Measurements from ENCODE around the gene SLN.
"Not testable (repeated sequence)": the region's sequence is repeated elsewhere in the genome, so short reads cannot be mapped to it uniquely, and the experiment has no call there.

SLN gene

GRCh38 chr11:107711861-107712755 is at the start of gene SLN:
Gene SLN, minus strand, starts transcription at chr11:107712056.
- no peak for DNase-seq (ENCODE audit: low read depth)

DNA sequence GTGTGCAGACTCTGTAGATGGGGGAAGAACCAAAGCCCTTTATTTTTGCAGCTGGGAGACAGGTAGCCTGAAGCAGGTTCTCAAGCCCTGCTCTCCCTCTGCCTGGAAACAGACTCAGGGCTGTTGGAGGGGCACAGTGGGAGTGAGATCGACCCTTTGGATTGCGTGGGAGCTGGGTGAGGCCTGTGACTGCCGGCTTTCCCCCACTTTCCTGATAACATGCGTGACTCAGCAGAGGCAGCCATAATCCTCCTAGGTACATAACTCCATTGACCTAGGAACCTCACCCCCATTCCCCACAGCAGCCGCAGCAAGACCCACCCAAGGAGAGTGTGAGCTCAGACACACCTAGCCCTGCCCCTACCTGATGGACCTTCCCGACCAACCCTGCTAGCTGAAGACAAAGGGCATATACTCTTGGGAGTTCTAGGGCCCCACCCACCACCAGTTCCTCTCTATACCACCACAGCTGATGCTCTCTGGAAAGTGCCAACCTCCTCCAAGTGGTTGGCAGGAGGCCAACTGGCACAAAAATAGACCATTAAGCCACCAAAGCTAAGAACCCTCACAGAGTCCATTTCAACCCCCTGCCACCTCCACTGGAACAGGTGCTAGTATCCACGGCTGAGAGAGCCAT is 47.0 kb upstream of the SLN start:
- not testable (repeated sequence) for DNase-seq (ENCODE audit: low read depth)

- DNase-seq (ENCODE audit: low read depth): no peak
Measured at GRCh38 chr11:107757661-107758060, 45.8 kb upstream of the SLN start.

DNA sequence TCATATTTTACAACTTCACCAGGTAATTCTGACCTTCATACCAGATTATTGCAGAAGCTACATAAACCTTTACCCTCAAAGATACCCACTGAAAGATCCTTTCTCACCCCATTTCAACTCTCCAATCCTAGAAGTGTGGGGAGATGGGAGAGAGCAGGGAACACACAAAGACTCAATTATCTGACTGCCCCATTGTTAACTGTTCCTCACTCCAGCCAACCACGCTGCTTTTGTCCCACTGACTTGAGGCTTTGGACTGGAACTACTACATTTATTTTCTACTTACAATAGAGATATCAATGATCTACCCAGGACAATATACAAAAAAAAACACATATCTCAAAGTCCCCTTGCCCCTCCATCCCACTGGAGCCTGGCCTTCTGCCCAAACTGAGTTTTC is 44.7 kb upstream of the SLN start:
- DNase-seq (ENCODE audit: low read depth): no peak

DNA sequence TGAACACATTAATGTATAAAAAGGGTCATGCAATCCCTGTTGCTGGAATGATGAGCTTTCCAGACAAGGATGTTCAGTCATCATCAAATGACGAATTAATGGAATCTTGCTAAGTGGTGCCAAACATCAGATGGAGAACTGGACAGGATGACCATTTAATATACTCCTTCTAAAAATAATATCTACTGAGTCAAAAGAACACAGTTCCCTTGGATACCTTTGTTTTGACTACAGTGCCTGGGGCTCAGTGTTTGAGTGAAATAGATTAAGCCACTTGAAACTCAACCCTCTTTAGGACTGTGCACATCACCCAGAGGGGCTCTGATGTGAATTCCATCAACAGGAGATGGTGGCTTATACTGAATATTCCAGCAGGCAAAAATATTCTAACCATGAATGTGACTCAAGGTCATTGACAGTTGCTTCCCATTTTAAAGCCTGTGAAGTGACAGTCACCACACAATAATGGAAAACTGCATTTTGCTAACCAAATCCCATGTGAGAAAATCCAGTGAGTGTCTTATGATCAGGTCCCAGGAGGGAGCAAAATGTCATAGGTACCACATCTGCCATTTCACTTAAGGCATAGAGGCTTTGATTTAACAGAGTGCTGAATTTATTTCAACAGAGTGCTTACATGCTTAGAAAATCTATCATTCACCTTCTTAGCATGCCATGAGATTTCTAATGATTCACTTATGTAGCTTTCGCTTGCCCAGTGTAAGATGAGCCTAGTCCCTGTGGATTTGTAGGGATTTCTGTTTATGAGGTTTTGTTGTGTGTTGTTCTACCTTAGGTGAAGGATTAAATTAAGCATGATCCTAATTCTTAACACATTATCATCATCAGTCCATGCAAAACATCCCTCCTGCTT is 41.3 kb upstream of the SLN start:
- DNase-seq (ENCODE audit: low read depth): no peak

- DNase-seq (ENCODE audit: low read depth): no peak
Measured at GRCh38 chr11:107752508-107752907, 40.7 kb upstream of the SLN start.

DNA sequence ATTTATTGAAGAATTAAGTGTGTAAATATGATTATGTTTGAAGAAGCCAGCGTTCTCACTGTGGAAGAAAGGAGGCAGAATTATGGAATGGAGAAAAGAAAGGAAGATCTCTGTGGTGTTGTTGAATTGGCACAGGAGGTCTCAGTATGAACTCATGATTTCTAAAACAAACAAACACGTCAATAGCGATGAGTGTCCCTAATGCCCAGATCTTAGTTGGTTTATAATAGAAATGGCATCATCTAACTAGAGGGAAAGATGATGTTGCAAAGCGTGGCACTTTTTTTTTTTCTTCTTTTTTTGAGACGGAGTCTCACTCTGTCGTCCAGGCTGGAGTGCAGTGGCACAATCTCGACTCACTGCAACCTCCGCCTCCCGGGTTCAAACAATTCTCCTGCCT is 39.2 kb upstream of the SLN start:
- no peak for DNase-seq (ENCODE audit: low read depth)

DNA sequence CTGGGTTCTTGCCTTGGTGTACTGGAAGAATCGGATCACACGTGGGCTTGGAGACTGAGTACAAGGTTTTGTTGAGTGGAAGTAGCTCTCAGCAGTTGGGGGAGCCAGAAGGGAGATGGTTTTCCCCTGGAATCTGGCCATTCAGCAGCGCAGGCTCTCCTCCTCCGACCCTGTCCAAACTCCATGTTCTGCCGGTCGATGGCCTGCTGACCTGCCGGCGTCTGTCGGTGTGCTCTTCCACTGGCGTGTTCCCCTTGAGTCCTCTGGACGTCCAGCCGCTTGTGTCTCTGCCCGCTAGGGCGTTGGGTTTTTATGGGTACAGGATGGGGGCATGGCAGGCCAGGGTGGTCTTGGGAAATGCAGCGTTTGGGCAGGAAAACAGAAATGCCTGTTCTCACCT is 38.5 kb upstream of the SLN start:
- DNase-seq (ENCODE audit: low read depth): no peak

DNA sequence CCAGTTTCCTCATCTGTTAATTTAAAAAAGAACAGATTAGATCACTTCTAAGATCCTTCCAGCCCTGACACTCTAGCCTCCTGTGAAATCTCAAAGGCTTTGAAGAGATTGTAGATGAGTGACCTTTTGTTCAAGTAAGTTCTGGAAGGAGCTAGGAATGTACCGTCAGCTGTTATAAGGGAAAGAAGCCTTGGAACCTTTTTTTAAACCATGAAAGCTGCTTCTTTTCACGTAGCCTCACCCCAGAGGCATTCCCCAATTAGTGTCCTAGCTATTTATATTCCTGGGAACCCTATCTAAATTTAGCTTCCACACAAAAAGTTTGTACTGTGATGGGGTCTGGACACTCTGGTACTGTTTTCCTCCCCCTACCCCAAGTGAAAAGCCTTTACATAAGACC is 35.8 kb upstream of the SLN start:
- no peak for DNase-seq (ENCODE audit: low read depth)

- DNase-seq (ENCODE audit: low read depth): no peak
Measured at GRCh38 chr11:107744736-107745135, 32.9 kb upstream of the SLN start.

DNA sequence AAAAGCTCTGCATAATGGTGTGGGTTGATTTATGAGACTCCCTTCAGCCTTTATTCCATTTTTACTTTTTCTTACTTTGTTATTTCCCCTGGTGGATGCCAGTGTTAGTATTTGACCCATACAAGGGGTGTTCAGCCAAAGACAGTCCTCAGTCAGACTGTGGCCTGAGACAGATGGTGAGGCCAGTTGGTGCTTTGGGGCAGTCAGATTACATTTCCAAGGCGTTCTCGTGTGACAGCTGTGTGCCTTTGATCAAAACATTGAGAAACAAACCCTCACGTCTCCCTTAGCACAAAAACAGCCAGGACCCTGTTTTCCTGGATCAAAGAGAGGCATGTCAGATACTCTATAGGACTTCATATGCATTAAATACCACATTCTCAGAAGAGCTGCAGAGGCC is 31.3 kb upstream of the SLN start:
- DNase-seq (ENCODE audit: low read depth): no peak

DNA sequence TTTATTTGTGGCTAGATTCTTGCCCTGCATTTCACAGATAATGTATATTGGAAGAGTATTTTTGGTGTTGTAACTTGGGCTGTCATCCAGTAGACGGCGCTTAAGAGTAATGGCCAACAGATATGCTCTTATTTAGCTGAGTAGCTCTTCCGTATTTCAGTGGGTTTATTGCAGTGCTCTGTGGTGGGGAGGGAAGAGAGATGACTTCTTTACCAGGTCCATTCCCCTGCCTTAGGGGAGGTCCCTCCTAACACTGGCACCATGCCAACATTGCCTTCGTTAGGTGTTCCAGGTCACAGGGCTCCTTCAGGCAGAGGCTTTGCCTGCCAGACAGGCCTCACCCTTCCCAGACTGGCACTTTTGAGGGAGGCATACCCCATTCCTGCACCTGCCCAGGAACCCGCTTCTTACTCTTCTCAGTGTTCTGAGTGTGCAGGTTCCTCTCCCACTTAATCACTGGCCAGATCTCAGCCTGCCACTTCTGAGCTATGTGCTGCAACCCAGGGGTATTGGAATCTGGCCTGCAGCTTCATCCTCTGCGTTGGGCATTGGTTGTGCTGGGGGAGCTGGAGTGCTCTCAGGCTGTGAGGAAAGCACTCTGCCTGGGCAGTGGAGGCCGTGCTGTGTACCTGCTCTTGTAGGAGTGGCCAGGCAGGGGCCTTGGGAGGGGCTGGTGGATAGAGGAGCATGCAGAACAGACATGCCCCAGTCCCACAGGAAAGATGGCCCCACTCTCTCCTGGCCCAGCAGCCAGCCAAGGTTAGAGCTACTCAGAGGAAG is 29.4 kb upstream of the SLN start:
- DNase-seq (ENCODE audit: low read depth): no peak

GRCh38 chr11:107740271-107740670 is 28.4 kb upstream of the SLN start:
- no peak for DNase-seq (ENCODE audit: low read depth)

DNA sequence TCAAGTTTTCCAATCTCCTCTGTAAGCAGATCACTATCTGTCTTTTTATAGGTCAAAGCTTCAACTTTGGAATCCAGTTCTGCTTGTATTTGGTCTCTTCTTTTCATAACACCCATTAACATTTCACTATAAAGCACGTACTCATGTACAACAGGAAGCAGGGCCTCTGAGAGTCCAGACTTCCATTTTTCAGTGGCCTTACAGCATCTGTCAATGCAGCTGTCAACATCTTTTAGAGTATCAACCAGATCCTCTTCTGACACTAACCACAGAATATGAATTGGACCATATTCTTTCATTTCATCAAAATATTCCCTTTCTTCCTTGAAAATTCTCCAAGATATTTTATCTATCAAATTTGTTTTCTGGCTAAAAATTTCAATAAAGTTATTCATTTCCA is 24.7 kb upstream of the SLN start:
- DNase-seq (ENCODE audit: low read depth): no peak

GRCh38 chr11:107733518-107733917 is 21.7 kb upstream of the SLN start:
- DNase-seq (ENCODE audit: low read depth): no peak

- DNase-seq (ENCODE audit: low read depth): no peak
Measured at GRCh38 chr11:107732689-107733051, 20.8 kb upstream of the SLN start.

GRCh38 chr11:107731941-107732688 is 20.3 kb upstream of the SLN start:
- DNase-seq (ENCODE audit: low read depth): no peak

- no peak for DNase-seq (ENCODE audit: low read depth)
Measured at GRCh38 chr11:107722662-107723061, 10.8 kb upstream of the SLN start.

DNA sequence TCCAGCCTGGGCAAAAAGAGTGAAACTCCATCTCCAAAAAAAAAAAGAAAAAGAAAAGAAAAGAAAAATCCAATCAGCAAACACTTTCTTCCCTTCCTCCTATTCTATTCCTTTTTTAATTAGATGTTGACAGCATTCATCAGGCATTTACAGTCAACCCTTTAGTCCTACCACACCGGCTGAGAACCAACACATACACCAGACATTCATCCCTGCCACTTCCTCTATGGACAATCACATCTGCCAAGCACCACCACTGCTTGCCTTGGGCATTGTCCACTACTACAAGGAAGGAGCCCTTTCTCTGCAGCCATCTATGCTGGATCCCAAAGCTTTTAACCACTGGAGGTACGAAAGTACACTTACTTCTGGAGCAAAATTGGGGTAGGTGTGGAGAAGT is 9.4 kb upstream of the SLN start:
- DNase-seq (ENCODE audit: low read depth): no peak

GRCh38 chr11:107720303-107720774 is 8.5 kb upstream of the SLN start:
- DNase-seq (ENCODE audit: low read depth): no peak
